CD4-positive, alpha-beta T cell (primary cell): ENCODE data around the gene RLN3. TPM values are rescaled to one million over a fixed set of nuclear protein-coding genes. Genes with fewer than 3 reads are reported as not detected.
"Not testable (repeated sequence)": the region's sequence is repeated elsewhere in the genome, so short reads cannot be mapped to it uniquely, and the experiment has no call there.

ENCODE experiments used
- ATAC-seq: fragments of 200-7000 bp; cut with Tn5 transposase; one replicate; pipeline ENCODE4 v1.10.0; 2022; ENCODE audit warnings: mild to moderate bottlenecking; ENCODE audit not compliant: poor library complexity
- CTCF ChIA-PET: fragments of 350-600 bp; sonication (Branson Sonifier 250); formaldehyde crosslinking; loops from one replicate; lab custom pipeline; 2021; ENCODE audit warnings: antibody characterized with exemption, inconsistent platforms; lab: Charles Lee
- POLR2A ChIA-PET: fragments of 350-600 bp; sonication (Branson Sonifier 250); formaldehyde crosslinking; loops from one replicate; lab custom pipeline; 2021; ENCODE audit warnings: antibody characterized with exemption, inconsistent platforms; lab: Charles Lee
- DNase-seq, 14 experiments: peaks; one replicate each; pipeline ENCODE4 v3.0.0-alpha.2; 2013 to 2020; ENCODE audit warnings: mixed read lengths in 2 of 14
- H3K27ac ChIP-seq, 2 donors: one replicate each; pipeline versions ENCODE4 v1.5.1 to v1.7.0; 2013; ENCODE audit warnings: low read length in 2 of 2, low read depth in 1 of 2, mild to moderate bottlenecking in 1 of 2
- H3K27me3 ChIP-seq, 2 experiments: 1 replicate in 1 of 2; 2 replicates in 1 of 2; pipeline versions ENCODE4 v1.6.1 to v1.7.0; 2013; ENCODE audit warnings: low read length in 2 of 2, control low read depth in 1 of 2, mild to moderate bottlenecking in 1 of 2, moderate library complexity in 1 of 2; ENCODE audit not compliant: insufficient read depth in 2 of 2, control insufficient read depth in 1 of 2
- H3K36me3 ChIP-seq: one replicate; pipeline ENCODE4 v1.6.1; 2013; ENCODE audit warnings: low read length, control low read depth; ENCODE audit not compliant: insufficient read depth
- H3K4me1 ChIP-seq: one replicate; pipeline ENCODE4 v1.6.1; 2013; ENCODE audit warnings: low read length, control low read depth; ENCODE audit not compliant: insufficient read depth
- H3K4me3 ChIP-seq: one replicate; pipeline ENCODE4 v1.5.1; 2013; ENCODE audit warnings: mild to moderate bottlenecking, low read length, moderate library complexity
- H3K9me3 ChIP-seq, 2 experiments: 1 replicate in 1 of 2; 2 replicates in 1 of 2; pipeline versions ENCODE4 v1.6.1 to v1.7.0; 2013; ENCODE audit warnings: low read length in 2 of 2, mild to moderate bottlenecking in 2 of 2, control low read depth in 1 of 2, moderate library complexity in 1 of 2; ENCODE audit not compliant: control insufficient read depth in 1 of 2, insufficient read depth in 1 of 2
- H3K27ac Mint-ChIP-seq: one replicate; pipeline ENCODE4 v1.8.0; 2020; ENCODE audit warnings: mixed read lengths
- H3K27me3 Mint-ChIP-seq: one replicate; pipeline ENCODE4 v1.8.0; 2021; ENCODE audit warnings: mixed read lengths
- H3K36me3 Mint-ChIP-seq: one replicate; pipeline ENCODE4 v1.8.0; 2021; ENCODE audit warnings: low read depth, mixed read lengths
- H3K4me1 Mint-ChIP-seq: one replicate; pipeline ENCODE4 v1.8.0; 2021; ENCODE audit warnings: low read depth, mixed read lengths
- H3K4me3 Mint-ChIP-seq: one replicate; pipeline ENCODE4 v1.8.0; 2020; ENCODE audit warnings: mild to moderate bottlenecking, mixed read lengths
- H3K9me3 Mint-ChIP-seq: one replicate; pipeline ENCODE4 v1.8.0; 2020; ENCODE audit warnings: mixed read lengths
- intact Hi-C, 2 experiments: fragments of 100-400 bp; cut with DNase I in 1 of 2; cut with micrococcal nuclease in 1 of 2; formaldehyde crosslinking; loops; one replicate each; pipeline versions ENCODE4 v1.15.1 to v1.9.0; 2023 to 2025; cut with DNase I, micrococcal nuclease
- total RNA-seq, 174 experiments: library from RNA in 2 of 174; stranded (reverse) in 2 of 174; gene quantifications; one replicate each; pipeline ENCODE4 v1.2.3 and lab custom pipeline; 2021 to 2026
- TF ChIP-seq, protein P1 (sequence below): fragments of 200-600 bp; IDR thresholded peaks from one replicate; pipeline ENCODE4 v1.8.0; 2022; ENCODE audit warnings: antibody characterized with exemption, mild to moderate bottlenecking

Gene RLN3
- total RNA-seq, 2 experiments from 2014 or later = not detected

DNA sequence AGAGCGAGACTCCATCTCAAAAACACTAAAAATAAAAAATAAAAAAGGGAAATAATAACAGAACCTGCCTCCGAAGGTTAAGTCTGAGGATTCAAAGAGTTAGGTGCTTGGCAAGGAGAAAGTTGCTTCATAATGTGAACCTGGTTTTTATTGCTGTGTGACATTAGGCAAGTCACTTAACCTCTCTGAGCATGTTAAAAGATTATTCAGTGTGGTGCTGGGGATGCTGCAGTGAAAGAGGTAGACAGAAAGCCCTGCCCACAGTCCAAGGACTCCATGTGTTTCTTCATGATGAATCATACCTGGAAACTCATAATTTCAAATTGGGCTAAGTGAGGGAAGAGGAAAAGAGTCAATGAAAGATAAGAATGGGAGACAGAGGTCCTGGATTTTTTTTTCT lies 6.0 kb downstream of the RLN3 start:
- DNase-seq (no peak), ATAC-seq (no peak)
- H3K36me3 ChIP-seq = peaks cover 39% of the 10 kb centered on the region
- TF ChIP-seq, protein P1, sequence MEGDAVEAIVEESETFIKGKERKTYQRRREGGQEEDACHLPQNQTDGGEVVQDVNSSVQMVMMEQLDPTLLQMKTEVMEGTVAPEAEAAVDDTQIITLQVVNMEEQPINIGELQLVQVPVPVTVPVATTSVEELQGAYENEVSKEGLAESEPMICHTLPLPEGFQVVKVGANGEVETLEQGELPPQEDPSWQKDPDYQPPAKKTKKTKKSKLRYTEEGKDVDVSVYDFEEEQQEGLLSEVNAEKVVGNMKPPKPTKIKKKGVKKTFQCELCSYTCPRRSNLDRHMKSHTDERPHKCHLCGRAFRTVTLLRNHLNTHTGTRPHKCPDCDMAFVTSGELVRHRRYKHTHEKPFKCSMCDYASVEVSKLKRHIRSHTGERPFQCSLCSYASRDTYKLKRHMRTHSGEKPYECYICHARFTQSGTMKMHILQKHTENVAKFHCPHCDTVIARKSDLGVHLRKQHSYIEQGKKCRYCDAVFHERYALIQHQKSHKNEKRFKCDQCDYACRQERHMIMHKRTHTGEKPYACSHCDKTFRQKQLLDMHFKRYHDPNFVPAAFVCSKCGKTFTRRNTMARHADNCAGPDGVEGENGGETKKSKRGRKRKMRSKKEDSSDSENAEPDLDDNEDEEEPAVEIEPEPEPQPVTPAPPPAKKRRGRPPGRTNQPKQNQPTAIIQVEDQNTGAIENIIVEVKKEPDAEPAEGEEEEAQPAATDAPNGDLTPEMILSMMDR = no peak
- H3K27ac Mint-ChIP-seq = peak overlapping the region; percentile 53
- intact Hi-C loops = loop anchor here in 1 of 2 experiments (5.0 kb wide), 2 partner anchors 47 to 82 kb away; partner anchors contain the start of gene DCAF15
- H3K9me3 ChIP-seq = no peaks in the 10 kb centered on the region
- POLR2A ChIA-PET = interaction anchor here (0.6 to 3.8 kb wide), 2 partner anchors 31 to 81 kb away, joined by 3 to 33 read pairs; partner anchors contain the start of gene DCAF15
- H3K4me3 ChIP-seq = no peak overlapping the region
- H3K4me1 Mint-ChIP-seq = peaks cover 29% of the 10 kb centered on the region
- no peaks in the 10 kb centered on the region for H3K27me3 Mint-ChIP-seq
- H3K4me1 ChIP-seq = peaks cover 58% of the 10 kb centered on the region
- no peaks in the 10 kb centered on the region for H3K9me3 Mint-ChIP-seq
- no peaks in the 10 kb centered on the region for H3K27me3 ChIP-seq
- peaks cover 55% of the 10 kb centered on the region for H3K36me3 Mint-ChIP-seq
- CTCF ChIA-PET = interaction anchor here (1.4 to 2.3 kb wide), 2 partner anchors 11 to 14 kb away, joined by 6 to 8 read pairs; no protein-coding TSS in a partner anchor
- no peak overlapping the region for H3K27ac ChIP-seq
- peak overlapping the region; percentile 75 for H3K4me3 Mint-ChIP-seq

DNA sequence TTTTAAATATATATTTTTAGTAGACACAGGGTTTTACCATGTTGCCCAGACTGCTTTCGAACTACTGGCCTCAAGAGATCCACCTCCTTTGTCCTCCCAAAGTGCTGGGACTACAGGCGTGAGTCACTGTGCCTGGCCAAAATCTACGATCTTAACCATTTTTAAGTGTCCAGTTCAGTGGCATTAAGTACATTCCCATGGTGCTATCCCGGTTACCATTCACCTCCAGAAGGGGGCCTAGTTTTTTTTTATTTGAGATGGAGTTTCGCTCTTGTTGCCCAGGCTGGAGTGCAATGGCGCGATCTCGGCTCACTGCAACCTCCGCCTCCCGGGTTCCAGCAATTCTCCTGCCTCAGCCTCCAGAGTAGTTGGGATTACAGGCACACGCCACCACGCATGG lies 7.2 kb downstream of the RLN3 start:
- peaks cover 51% of the 10 kb centered on the region for H3K36me3 ChIP-seq
- peaks cover 58% of the 10 kb centered on the region for H3K4me1 ChIP-seq
- peaks cover 67% of the 10 kb centered on the region for H3K36me3 Mint-ChIP-seq

DNA sequence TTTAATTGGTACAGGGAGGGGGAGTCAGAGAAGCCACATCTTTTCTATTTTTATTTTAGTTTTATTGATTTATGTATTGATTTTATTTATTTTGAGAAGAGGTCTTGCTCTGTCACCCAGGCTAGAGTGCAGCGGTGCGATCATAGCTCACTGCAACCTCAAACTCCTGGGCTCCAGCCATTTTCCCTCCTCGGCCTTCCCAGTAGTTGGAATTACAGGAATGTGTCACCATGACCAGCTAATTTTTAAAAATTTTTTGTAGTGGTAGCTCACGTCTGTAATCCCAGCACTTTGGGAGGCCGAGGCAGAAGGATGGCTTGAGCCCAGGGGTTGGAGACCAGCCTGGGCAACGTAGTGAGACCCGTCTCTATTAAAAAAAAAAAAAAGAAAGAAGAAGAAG lies 7.8 kb downstream of the RLN3 start:
- Mint-ChIP-seq H3K27me3 (no peaks in the 10 kb centered on the region), H3K4me1 (peaks cover 23% of the 10 kb centered on the region)
- CTCF ChIA-PET = interaction anchor here (1.1 kb wide), 1 partner anchor 13 kb away, joined by 6 read pairs; no protein-coding TSS in a partner anchor

More for the DNA sequence above, 7.2 kb downstream of the RLN3 start:
- H3K9me3 ChIP-seq, CTCF ChIA-PET, H3K27me3 ChIP-seq, H3K4me3 Mint-ChIP-seq, H3K27me3 Mint-ChIP-seq, H3K9me3 Mint-ChIP-seq, POLR2A ChIA-PET, intact Hi-C loops, DNase-seq, H3K4me3 ChIP-seq, ATAC-seq, H3K27ac ChIP-seq: not testable (repeated sequence)
- H3K4me1 Mint-ChIP-seq = peaks cover 29% of the 10 kb centered on the region
- H3K27ac Mint-ChIP-seq = peak overlapping the region; percentile 17

More for the DNA sequence above, 7.8 kb downstream of the RLN3 start:
- TF ChIP-seq, protein P1 = no peak
- no peak overlapping the region for H3K4me3 ChIP-seq
- POLR2A ChIA-PET = no interaction called here
- H3K9me3 ChIP-seq = no peaks in the 10 kb centered on the region
- H3K27ac ChIP-seq = no peak overlapping the region
- intact Hi-C loops = no loop called here
- ATAC-seq = no peak
- no peaks in the 10 kb centered on the region for H3K27me3 ChIP-seq
- H3K36me3 Mint-ChIP-seq = peaks cover 71% of the 10 kb centered on the region
- DNase-seq = no peak
- H3K4me1 ChIP-seq = peaks cover 54% of the 10 kb centered on the region
- H3K27ac Mint-ChIP-seq = peak overlapping the region; percentile 62
- no peak overlapping the region for H3K4me3 Mint-ChIP-seq
- H3K36me3 ChIP-seq = peaks cover 55% of the 10 kb centered on the region
- no peaks in the 10 kb centered on the region for H3K9me3 Mint-ChIP-seq
